Progenitor cell of endocrine pancreas (in vitro differentiated cells): ENCODE data around the gene LAMC1. TPM values are rescaled to one million over a fixed set of nuclear protein-coding genes. Genes with fewer than 3 reads are reported as not detected.

Source experiments
- DNase-seq: peaks from one replicate; pipeline ENCODE4 v3.0.0; 2021; ENCODE audit warnings: low spot score; ENCODE audit not compliant: unreplicated experiment
- H3K27ac Mint-ChIP-seq: 2 replicates; pipeline ENCODE4 v1.8.0; 2021; ENCODE audit warnings: mild to moderate bottlenecking, moderate library complexity, mixed read lengths
- H3K27me3 Mint-ChIP-seq: 2 replicates; pipeline ENCODE4 v1.8.0; 2021; ENCODE audit warnings: mixed read lengths
- H3K36me3 Mint-ChIP-seq: 2 replicates; pipeline ENCODE4 v1.8.0; 2022; ENCODE audit warnings: mixed read lengths; ENCODE audit not compliant: insufficient read depth
- H3K4me1 Mint-ChIP-seq: 2 replicates; pipeline ENCODE4 v1.8.0; 2021; ENCODE audit warnings: low read depth, mixed read lengths
- H3K4me3 Mint-ChIP-seq: 2 replicates; pipeline ENCODE4 v1.8.0; 2021; ENCODE audit warnings: low read depth, mild to moderate bottlenecking, moderate library complexity, mixed read lengths
- H3K9me3 Mint-ChIP-seq: 2 replicates; pipeline ENCODE4 v1.8.0; 2021; ENCODE audit warnings: low read depth, mixed read lengths
- CTCF ChIP-seq: fragments of 200-600 bp; sonication (generic); IDR thresholded peaks from one replicate; pipeline ENCODE4 v1.5.0; 2021; ENCODE audit warnings: antibody characterized with exemption, mild to moderate bottlenecking; ENCODE audit not compliant: unreplicated experiment
- total RNA-seq: library from RNA; stranded (reverse); gene quantifications from 2 replicates; pipeline ENCODE4 v1.2.1, GENCODE V29; 2021

The LAMC1 gene
- total RNA-seq, 1 donor from 2014 or later = 72.9 TPM

GRCh38 chr1:182996816-182997215, 26.4 kb upstream of the LAMC1 start:
- no peak for DNase-seq
- Mint-ChIP-seq H3K4me3 (no peak overlapping the region), H3K27me3 (peaks cover 6% of the 10 kb centered on the region)

GRCh38 chr1:182998482-182998881, 24.7 kb upstream of the LAMC1 start:
- H3K4me3 Mint-ChIP-seq = no peak overlapping the region
- H3K36me3 Mint-ChIP-seq = no peaks in the 10 kb centered on the region
- no peaks in the 10 kb centered on the region for H3K4me1 Mint-ChIP-seq
- H3K27me3 Mint-ChIP-seq = peaks cover 6% of the 10 kb centered on the region
- TF ChIP-seq CTCF = no peak
- H3K27ac Mint-ChIP-seq = no peak overlapping the region
- H3K9me3 Mint-ChIP-seq = no peaks in the 10 kb centered on the region
- DNase-seq = no peak

More at GRCh38 chr1:182996816-182997215, 26.4 kb upstream of the LAMC1 start:
- Mint-ChIP-seq H3K9me3 (no peaks in the 10 kb centered on the region), H3K4me1 (no peaks in the 10 kb centered on the region), H3K27ac (no peak overlapping the region), H3K36me3 (no peaks in the 10 kb centered on the region)
- TF ChIP-seq CTCF = no peak

GRCh38 chr1:183000167-183000962, 22.9 kb upstream of the LAMC1 start:
- H3K36me3 Mint-ChIP-seq = no peaks in the 10 kb centered on the region
- TF ChIP-seq CTCF = no peak

GRCh38 chr1:183002267-183002666, 21.0 kb upstream of the LAMC1 start:
- Mint-ChIP-seq H3K4me1 (no peaks in the 10 kb centered on the region), H3K27me3 (peaks cover 9% of the 10 kb centered on the region), H3K4me3 (no peak overlapping the region), H3K9me3 (no peaks in the 10 kb centered on the region), H3K27ac (no peak overlapping the region), H3K36me3 (no peaks in the 10 kb centered on the region)
- no peak for TF ChIP-seq CTCF
- DNase-seq = no peak

More at GRCh38 chr1:183000167-183000962, 22.9 kb upstream of the LAMC1 start:
- Mint-ChIP-seq H3K4me3 (no peak overlapping the region), H3K27ac (no peak overlapping the region), H3K4me1 (no peaks in the 10 kb centered on the region), H3K9me3 (no peaks in the 10 kb centered on the region), H3K27me3 (peaks cover 9% of the 10 kb centered on the region)
- no peak for DNase-seq

- Mint-ChIP-seq H3K9me3 (no peaks in the 10 kb centered on the region), H3K4me1 (no peaks in the 10 kb centered on the region), H3K4me3 (no peak overlapping the region), H3K27ac (no peak overlapping the region), H3K27me3 (peaks cover 9% of the 10 kb centered on the region), H3K36me3 (no peaks in the 10 kb centered on the region)
- no peak for DNase-seq
- no peak for TF ChIP-seq CTCF
Observed at GRCh38 chr1:183002797-183003196, 20.4 kb upstream of the LAMC1 start.
